Liver (tissue), 9 donors: Measurements from ENCODE around the gene TFCP2. TPM values are rescaled to one million over a fixed set of nuclear protein-coding genes. Genes with fewer than 3 reads are reported as not detected.

Experiments
- DNase-seq: peaks from one replicate; pipeline ENCODE4 v3.0.0-alpha.2; 2017; ENCODE audit warnings: low spot score
- H3K27ac ChIP-seq, 2 donors: one replicate each; pipeline ENCODE4 v1.7.0; 2013; ENCODE audit warnings: inconsistent platforms in 2 of 2, low read length in 2 of 2, control low read depth in 1 of 2, low read depth in 1 of 2, mild to moderate bottlenecking in 1 of 2
- H3K27me3 ChIP-seq, 4 donors: one replicate each; pipeline versions ENCODE4 v1.6.1 to v1.7.0; 2013; ENCODE audit warnings: low read length in 3 of 4, inconsistent platforms in 1 of 4, mild to moderate bottlenecking in 1 of 4, moderate library complexity in 1 of 4; ENCODE audit not compliant: control insufficient read depth in 4 of 4, insufficient read depth in 4 of 4
- H3K36me3 ChIP-seq, 4 donors: one replicate each; pipeline versions ENCODE4 v1.6.1 to v1.7.0; 2013; ENCODE audit warnings: low read length in 3 of 4, mild to moderate bottlenecking in 3 of 4, low read depth in 1 of 4, moderate library complexity in 1 of 4; ENCODE audit not compliant: control insufficient read depth in 4 of 4, insufficient read depth in 3 of 4
- H3K4me1 ChIP-seq, 4 donors: one replicate each; pipeline versions ENCODE4 v1.6.1 to v1.7.0; 2013; ENCODE audit warnings: low read length in 3 of 4, mild to moderate bottlenecking in 3 of 4, moderate library complexity in 1 of 4; ENCODE audit not compliant: control insufficient read depth in 4 of 4, insufficient read depth in 4 of 4
- H3K4me3 ChIP-seq, 3 donors: one replicate each; pipeline versions ENCODE4 v1.6.1 to v1.7.0; 2013; ENCODE audit warnings: low read length in 3 of 3, control low read depth in 1 of 3, low read depth in 1 of 3, mild to moderate bottlenecking in 1 of 3
- H3K9ac ChIP-seq, 2 donors: one replicate each; pipeline ENCODE4 v1.7.0; 2013; ENCODE audit warnings: low read length in 2 of 2, mild to moderate bottlenecking in 2 of 2, moderate library complexity in 2 of 2, control low read depth in 1 of 2, low read depth in 1 of 2
- H3K9me3 ChIP-seq, 4 donors: one replicate each; pipeline versions ENCODE4 v1.6.1 to v1.7.0; 2013; ENCODE audit warnings: low read length in 3 of 4; ENCODE audit not compliant: control insufficient read depth in 4 of 4
- ATF3 ChIP-seq: IDR thresholded peaks from 2 replicates; pipeline ENCODE4 v1.6.1; 2016; ENCODE audit warnings: antibody characterized with exemption
- CTCF ChIP-seq: fragments of 150-350 bp; IDR thresholded peaks from 2 replicates; pipeline ENCODE4 v1.5.1; 2017; ENCODE audit warnings: improper control_type of control experiment, low read depth, low read length; ENCODE audit not compliant: missing input control
- EGR1 ChIP-seq, 2 donors: IDR thresholded peaks; 2 replicates each; pipeline ENCODE4 v1.6.1; 2016 to 2018; ENCODE audit warnings: antibody characterized with exemption in 2 of 2, low read depth in 2 of 2
- FOXA1 ChIP-seq: IDR thresholded peaks from 2 replicates; pipeline ENCODE4 v1.6.1; 2016; ENCODE audit warnings: antibody characterized with exemption
- GABPA ChIP-seq, 2 donors: IDR thresholded peaks in 1 of 2; conservative IDR thresholded peaks in 1 of 2; 2 replicates each; pipeline ENCODE4 v1.6.1; 2016; ENCODE audit warnings: antibody characterized with exemption in 2 of 2, mild to moderate bottlenecking in 1 of 2, moderate library complexity in 1 of 2
- HNF4A ChIP-seq, 2 donors: conservative IDR thresholded peaks; 2 replicates each; pipeline ENCODE4 v1.6.1; 2016; ENCODE audit warnings: antibody characterized with exemption in 2 of 2, mild to moderate bottlenecking in 2 of 2
- HNF4G ChIP-seq: IDR thresholded peaks from 2 replicates; pipeline ENCODE4 v1.6.1; 2016; ENCODE audit warnings: antibody characterized with exemption
- JUND ChIP-seq, 2 donors: IDR thresholded peaks; 2 replicates each; pipeline ENCODE4 v1.6.1; 2016; ENCODE audit warnings: antibody characterized with exemption in 2 of 2
- MAX ChIP-seq: IDR thresholded peaks from 2 replicates; pipeline ENCODE4 v1.6.1; 2016; ENCODE audit warnings: antibody characterized with exemption
- NR2F2 ChIP-seq: IDR thresholded peaks from 2 replicates; pipeline ENCODE4 v1.6.1; 2016; ENCODE audit warnings: antibody characterized with exemption
- RAD21 ChIP-seq, 2 donors: IDR thresholded peaks; 2 replicates each; pipeline ENCODE4 v1.6.1; 2016; ENCODE audit warnings: antibody characterized with exemption in 2 of 2, mild to moderate bottlenecking in 2 of 2
- REST ChIP-seq: IDR thresholded peaks from 2 replicates; pipeline ENCODE4 v1.6.1; 2016; ENCODE audit warnings: antibody characterized with exemption, mild to moderate bottlenecking
- RXRA ChIP-seq, 2 donors: IDR thresholded peaks; 2 replicates each; pipeline ENCODE4 v1.6.1; 2017 to 2018; ENCODE audit warnings: antibody characterized with exemption in 2 of 2, mild to moderate bottlenecking in 1 of 2
- TAF1 ChIP-seq: conservative IDR thresholded peaks from 2 replicates; pipeline ENCODE4 v1.6.1; 2016; ENCODE audit warnings: antibody characterized with exemption, mild to moderate bottlenecking
- YY1 ChIP-seq: IDR thresholded peaks from 2 replicates; pipeline ENCODE4 v1.6.1; 2016; ENCODE audit warnings: antibody characterized with exemption, mild to moderate bottlenecking
- ZBTB33 ChIP-seq: IDR thresholded peaks from 2 replicates; pipeline ENCODE4 v1.6.1; 2016; ENCODE audit warnings: antibody characterized with exemption
- WGBS: extraction: QIAGEN DNeasy Blood & Tissue Kit; methylation state at CpG from one replicate; pipeline ENCODE4 v1.1.7; 2013; 5-methylcytosine and 5-hydroxymethylcytosine counted together
- polyA plus RNA-seq, 2 donors: library from polyadenylated mRNA; stranded (reverse) in 1 of 2; unstranded in 1 of 2; fragments of 200-250 nt in 1 of 2; fragments of >200 nt in 1 of 2; fragmentation: Nextera tagmentation in 1 of 2; extraction: Ambion mirVana in 1 of 2; gene quantifications; one replicate each; pipeline versions ENCODE4 v1.2.1 to v1.2.3, GENCODE V29; 2013 to 2015
- total RNA-seq, 2 donors: library from RNA; depleted of rRNA; stranded (reverse); fragments of >200 nt; gene quantifications; one replicate each; pipeline ENCODE4 v1.2.3, GENCODE V29; 2014
- donor health status: healthy.
- donor health status: healthy.
- donor health status: healthy.
- donor health status: healthy.
- donor health status: healthy.

Gene TFCP2
- total and polyA plus RNA-seq, 4 donors, result 1.6 to 8.6 (median 5.1) TPM

- no peak overlapping the region for H3K4me3 ChIP-seq
- no peak for TF ChIP-seq ATF3
- TF ChIP-seq TAF1, result no peak
- TF ChIP-seq FOXA1, result no peak
- no peak for TF ChIP-seq YY1
- no peak for TF ChIP-seq HNF4A (conservative IDR thresholded peaks at IDR 0.05)
- TF ChIP-seq ZBTB33, result no peak
- TF ChIP-seq JUND (IDR thresholded peaks at IDR 0.05), result no peak
- no peak for TF ChIP-seq GABPA (IDR thresholded peaks at IDR 0.05 in 1 of 2, conservative IDR thresholded peaks at IDR 0.05 in 1 of 2)
- no peak for TF ChIP-seq REST
- TF ChIP-seq RXRA (IDR thresholded peaks at IDR 0.05), result no peak
- TF ChIP-seq EGR1 (IDR thresholded peaks at IDR 0.05; ENCODE audit: low read depth in 2 of 2), result no peak
- no peak for TF ChIP-seq RAD21 (IDR thresholded peaks at IDR 0.05)
- no peak for TF ChIP-seq CTCF
- no peak for TF ChIP-seq MAX
- TF ChIP-seq HNF4G, result no peak
- no peak for TF ChIP-seq NR2F2
- H3K36me3 ChIP-seq, result peaks cover 0 to 2% (median 0%) of the 10 kb centered on the region in 4 donors
- H3K27me3 ChIP-seq, result no peaks in the 10 kb centered on the region
- DNase-seq, result no peak
- no peak overlapping the region for H3K27ac ChIP-seq
- H3K9ac ChIP-seq, result no peak overlapping the region
- peaks cover 1 to 13% (median 11%) of the 10 kb centered on the region in 4 donors for H3K4me1 ChIP-seq
- WGBS, result 74% methylated on average over 3 of the region's 3 CpGs
- no peaks in the 10 kb centered on the region for H3K9me3 ChIP-seq
Measured at GRCh38 chr12:51085757-51086156, 87.2 kb downstream of the TFCP2 start.
